Liver (tissue), 3 donors: ENCODE data around the gene HID1.

Experiments used
- EGR1 ChIP-seq, 2 donors: IDR thresholded peaks; 2 replicates each; pipeline ENCODE4 v1.6.1; 2016 to 2018; ENCODE audit warnings: antibody characterized with exemption in 2 of 2, low read depth in 2 of 2
- FOXA2 ChIP-seq: IDR thresholded peaks from 2 replicates; pipeline ENCODE4 v1.6.1; 2016; ENCODE audit warnings: antibody characterized with exemption
- GABPA ChIP-seq, 2 donors: IDR thresholded peaks in 1 of 2; conservative IDR thresholded peaks in 1 of 2; 2 replicates each; pipeline ENCODE4 v1.6.1; 2016; ENCODE audit warnings: antibody characterized with exemption in 2 of 2, mild to moderate bottlenecking in 1 of 2, moderate library complexity in 1 of 2
- JUND ChIP-seq, 2 donors: IDR thresholded peaks; 2 replicates each; pipeline ENCODE4 v1.6.1; 2016; ENCODE audit warnings: antibody characterized with exemption in 2 of 2
- MAX ChIP-seq: IDR thresholded peaks from 2 replicates; pipeline ENCODE4 v1.6.1; 2016; ENCODE audit warnings: antibody characterized with exemption
- RAD21 ChIP-seq, 2 donors: IDR thresholded peaks; 2 replicates each; pipeline ENCODE4 v1.6.1; 2016; ENCODE audit warnings: antibody characterized with exemption in 2 of 2, mild to moderate bottlenecking in 2 of 2
- TAF1 ChIP-seq: conservative IDR thresholded peaks from 2 replicates; pipeline ENCODE4 v1.6.1; 2016; ENCODE audit warnings: antibody characterized with exemption, mild to moderate bottlenecking
- TF ChIP-seq, protein P1 (sequence below): fragments of 150-350 bp; IDR thresholded peaks from 2 replicates; pipeline ENCODE4 v1.5.1; 2017; ENCODE audit warnings: improper control_type of control experiment, low read depth, low read length; ENCODE audit not compliant: missing input control
- TF ChIP-seq, protein P2 (sequence below): IDR thresholded peaks from 2 replicates; pipeline ENCODE4 v1.6.1; 2016; ENCODE audit warnings: antibody characterized with exemption, mild to moderate bottlenecking
- TF ChIP-seq, protein P3 (sequence below): IDR thresholded peaks from 2 replicates; pipeline ENCODE4 v1.6.1; 2016; ENCODE audit warnings: antibody characterized with exemption
- donor health status: healthy.
- donor health status: healthy.

- TF ChIP-seq TAF1 (no peak), JUND (IDR thresholded peaks at IDR 0.05) (no peak), RAD21 (IDR thresholded peaks at IDR 0.05) (no peak), GABPA (IDR thresholded peaks at IDR 0.05 in 1 of 2, conservative IDR thresholded peaks at IDR 0.05 in 1 of 2) (no peak), MAX (no peak), EGR1 (IDR thresholded peaks at IDR 0.05; ENCODE audit: low read depth in 2 of 2) (no peak), FOXA2 (no peak)
- TF ChIP-seq, protein P1, sequence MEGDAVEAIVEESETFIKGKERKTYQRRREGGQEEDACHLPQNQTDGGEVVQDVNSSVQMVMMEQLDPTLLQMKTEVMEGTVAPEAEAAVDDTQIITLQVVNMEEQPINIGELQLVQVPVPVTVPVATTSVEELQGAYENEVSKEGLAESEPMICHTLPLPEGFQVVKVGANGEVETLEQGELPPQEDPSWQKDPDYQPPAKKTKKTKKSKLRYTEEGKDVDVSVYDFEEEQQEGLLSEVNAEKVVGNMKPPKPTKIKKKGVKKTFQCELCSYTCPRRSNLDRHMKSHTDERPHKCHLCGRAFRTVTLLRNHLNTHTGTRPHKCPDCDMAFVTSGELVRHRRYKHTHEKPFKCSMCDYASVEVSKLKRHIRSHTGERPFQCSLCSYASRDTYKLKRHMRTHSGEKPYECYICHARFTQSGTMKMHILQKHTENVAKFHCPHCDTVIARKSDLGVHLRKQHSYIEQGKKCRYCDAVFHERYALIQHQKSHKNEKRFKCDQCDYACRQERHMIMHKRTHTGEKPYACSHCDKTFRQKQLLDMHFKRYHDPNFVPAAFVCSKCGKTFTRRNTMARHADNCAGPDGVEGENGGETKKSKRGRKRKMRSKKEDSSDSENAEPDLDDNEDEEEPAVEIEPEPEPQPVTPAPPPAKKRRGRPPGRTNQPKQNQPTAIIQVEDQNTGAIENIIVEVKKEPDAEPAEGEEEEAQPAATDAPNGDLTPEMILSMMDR: no peak
- TF ChIP-seq, protein P2, sequence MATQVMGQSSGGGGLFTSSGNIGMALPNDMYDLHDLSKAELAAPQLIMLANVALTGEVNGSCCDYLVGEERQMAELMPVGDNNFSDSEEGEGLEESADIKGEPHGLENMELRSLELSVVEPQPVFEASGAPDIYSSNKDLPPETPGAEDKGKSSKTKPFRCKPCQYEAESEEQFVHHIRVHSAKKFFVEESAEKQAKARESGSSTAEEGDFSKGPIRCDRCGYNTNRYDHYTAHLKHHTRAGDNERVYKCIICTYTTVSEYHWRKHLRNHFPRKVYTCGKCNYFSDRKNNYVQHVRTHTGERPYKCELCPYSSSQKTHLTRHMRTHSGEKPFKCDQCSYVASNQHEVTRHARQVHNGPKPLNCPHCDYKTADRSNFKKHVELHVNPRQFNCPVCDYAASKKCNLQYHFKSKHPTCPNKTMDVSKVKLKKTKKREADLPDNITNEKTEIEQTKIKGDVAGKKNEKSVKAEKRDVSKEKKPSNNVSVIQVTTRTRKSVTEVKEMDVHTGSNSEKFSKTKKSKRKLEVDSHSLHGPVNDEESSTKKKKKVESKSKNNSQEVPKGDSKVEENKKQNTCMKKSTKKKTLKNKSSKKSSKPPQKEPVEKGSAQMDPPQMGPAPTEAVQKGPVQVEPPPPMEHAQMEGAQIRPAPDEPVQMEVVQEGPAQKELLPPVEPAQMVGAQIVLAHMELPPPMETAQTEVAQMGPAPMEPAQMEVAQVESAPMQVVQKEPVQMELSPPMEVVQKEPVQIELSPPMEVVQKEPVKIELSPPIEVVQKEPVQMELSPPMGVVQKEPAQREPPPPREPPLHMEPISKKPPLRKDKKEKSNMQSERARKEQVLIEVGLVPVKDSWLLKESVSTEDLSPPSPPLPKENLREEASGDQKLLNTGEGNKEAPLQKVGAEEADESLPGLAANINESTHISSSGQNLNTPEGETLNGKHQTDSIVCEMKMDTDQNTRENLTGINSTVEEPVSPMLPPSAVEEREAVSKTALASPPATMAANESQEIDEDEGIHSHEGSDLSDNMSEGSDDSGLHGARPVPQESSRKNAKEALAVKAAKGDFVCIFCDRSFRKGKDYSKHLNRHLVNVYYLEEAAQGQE: no peak
- TF ChIP-seq, protein P3, sequence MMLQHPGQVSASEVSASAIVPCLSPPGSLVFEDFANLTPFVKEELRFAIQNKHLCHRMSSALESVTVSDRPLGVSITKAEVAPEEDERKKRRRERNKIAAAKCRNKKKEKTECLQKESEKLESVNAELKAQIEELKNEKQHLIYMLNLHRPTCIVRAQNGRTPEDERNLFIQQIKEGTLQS: no peak
Observed at GRCh38 chr17:74964988-74965622, 7.5 kb downstream of the HID1 start.
